Limb (tissue), 2 donors: ENCODE measurements around the gene BRD3.

Experiments
- DNase-seq, 2 donors: peaks; one replicate each; pipeline ENCODE4 v3.0.0-alpha.2; 2016; ENCODE audit errors: extremely low spot score in 2 of 2

The BRD3 gene

DNA sequence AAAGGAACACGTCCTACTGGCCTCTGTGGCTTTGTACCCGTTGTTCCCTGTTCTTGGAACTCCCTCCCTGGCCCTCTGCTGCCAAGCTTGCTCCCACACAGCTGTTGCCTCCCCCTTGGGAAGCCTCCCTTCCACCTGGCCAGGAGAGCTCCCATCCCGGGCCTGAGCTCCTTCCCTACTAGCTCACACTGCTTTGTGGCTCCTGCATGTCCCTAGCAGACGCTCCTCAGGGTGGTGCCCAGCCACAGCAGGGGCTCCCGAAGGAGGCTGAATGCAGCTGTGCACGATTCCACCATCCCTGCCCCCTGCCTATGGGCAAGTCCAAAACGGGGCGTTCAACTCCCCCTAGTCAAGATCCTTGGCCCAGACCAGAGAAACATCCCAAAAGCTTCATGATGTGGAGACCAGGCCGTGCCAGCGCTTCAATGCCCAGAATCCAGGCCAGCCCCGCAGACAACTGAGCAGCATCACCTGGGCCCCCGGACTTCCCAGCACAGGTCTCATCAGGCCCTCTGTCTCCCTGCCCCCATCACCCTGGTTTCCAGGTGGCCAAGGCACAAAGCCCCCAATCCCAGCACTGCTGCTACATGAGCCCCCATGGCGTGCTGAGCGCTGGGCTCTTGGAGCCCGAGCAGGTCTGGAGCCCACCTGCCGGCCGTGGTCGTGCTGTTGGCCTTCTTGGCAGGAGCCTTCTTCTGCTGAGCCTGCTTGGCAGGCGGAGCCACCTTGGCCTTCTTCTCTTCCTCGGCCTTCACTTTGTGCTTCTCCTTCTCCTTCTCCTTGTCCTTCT lies 28.2 kb downstream of the BRD3 start:
- DNase-seq: no peak

DNA sequence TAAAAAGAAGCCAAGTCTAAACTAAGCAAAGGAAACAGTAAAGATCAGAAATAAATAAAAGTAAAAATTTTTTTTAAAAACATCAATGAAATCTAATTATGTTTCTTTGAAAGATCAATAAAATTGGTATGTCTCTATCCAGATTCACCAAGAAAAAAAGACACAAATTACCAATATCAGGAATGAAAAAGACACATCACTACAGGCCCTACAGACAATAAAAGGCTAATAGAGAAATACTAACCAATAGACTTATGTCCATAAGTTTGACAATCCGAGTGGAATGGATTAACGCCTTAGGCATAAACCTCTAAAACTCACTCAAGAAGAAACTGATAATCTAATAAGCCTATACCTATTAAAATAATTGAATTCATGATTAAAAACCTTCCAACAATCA lies 30.2 kb downstream of the BRD3 start:
- no peak for DNase-seq

DNA sequence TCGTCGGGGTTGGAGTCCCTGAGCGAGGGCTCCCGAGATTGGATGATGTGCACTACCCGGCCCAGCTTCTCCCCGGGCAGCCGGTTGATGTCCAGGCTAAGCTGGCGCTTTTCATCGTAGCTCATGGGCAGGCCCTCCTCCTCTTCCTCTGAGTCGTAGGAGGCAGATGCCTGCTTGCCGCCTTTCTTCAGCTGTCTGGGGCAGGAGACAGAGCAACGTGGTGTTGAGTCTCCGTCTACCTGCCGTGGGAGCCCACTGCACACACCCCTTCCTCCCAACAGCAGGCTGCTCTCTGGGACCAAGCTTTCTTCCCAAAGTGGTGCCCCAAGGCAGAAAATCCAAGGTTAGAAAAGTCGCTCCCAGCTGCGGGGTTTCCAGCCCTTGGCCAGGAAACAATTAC lies 31.7 kb downstream of the BRD3 start:
- no peak for DNase-seq

DNA sequence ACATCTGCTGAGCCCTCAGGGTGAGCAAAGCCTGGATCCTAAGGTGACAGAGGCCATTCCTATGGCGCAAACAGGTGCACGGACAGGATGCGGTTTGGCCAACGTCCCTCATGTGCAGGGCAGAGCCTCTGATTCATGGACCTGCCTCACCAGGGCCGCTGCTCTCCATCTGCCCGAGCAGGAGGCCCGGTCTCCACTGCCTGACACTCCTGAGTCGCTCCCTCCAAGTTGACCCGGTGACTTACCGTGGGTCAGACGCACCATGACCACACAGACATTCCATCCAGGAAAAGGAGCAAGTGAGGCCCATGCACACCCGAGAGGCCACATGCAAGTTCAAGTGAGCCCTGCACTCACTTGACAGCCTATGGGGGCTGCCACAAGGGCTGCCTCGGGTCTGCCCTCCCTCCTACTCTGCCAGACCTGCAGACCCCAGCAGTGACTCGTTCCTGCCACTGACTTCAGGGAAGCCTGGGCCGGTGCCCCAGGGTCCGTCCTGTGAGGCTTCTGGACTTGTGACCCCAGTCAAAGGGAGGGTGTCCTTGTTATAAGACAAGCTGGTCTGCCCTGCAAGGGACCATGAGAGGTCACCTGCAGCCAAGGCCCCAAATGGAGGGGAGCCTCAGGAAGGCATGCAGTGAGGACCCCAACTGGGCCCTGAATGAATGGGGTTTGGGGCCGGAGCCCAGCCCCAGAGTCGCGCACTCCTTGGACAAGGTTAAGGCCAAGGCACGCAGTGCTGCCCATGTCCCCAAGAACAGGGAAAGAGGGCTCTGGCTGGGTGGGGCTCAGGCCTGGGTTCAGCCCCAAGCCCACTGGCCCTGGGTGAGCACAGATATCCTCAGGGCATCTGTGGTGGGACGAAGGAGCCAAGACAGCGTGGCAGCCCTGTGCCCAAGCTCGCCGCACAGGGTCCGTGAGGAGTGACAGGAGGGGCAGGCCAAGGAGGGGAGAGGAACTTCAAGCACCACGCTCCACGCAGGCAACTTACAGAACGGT lies 32.5 kb downstream of the BRD3 start:
- DNase-seq: peak in 1 of 2 donors; percentile 18

DNA sequence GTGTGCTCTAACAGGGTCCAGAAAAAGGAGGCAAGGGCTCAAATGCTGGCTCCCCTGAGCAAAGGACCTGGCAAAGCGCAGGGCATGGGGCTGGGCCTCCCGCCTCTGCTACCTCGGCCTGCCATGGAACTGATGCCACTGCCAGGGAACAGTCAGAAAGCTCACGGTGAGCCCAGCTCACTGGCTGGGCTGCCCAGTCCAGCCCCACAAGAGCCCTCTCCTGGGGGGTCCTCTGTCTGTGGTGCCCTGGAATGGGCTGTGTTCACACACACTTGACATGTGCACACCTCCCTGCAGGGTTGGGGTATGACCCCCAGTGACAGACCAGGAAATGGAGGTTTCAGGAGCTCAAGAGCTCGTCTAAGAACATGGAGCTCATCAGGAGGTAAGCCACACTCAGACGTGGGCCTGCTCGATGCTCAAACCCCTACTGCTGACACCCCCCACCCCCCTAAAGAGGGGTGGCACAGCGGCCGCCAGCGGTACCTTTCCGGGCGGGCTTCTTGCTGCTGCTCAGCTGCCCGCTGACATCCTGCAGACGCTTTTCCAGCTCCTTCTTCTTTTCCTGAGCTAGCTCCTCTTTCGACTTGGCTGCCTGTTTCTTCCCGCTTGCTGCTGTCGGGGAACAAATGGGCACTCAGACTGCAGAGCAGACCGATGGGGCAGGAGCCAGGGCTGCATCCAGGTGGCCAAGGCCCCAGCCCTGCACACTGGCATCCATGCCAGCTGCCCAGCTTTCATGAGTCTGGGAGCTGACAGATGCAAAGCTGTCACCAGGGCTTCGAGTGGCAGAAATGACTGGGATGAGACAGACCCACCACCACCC lies 33.4 kb downstream of the BRD3 start:
- DNase-seq: peak in 1 of 2 donors; percentile 21

DNA sequence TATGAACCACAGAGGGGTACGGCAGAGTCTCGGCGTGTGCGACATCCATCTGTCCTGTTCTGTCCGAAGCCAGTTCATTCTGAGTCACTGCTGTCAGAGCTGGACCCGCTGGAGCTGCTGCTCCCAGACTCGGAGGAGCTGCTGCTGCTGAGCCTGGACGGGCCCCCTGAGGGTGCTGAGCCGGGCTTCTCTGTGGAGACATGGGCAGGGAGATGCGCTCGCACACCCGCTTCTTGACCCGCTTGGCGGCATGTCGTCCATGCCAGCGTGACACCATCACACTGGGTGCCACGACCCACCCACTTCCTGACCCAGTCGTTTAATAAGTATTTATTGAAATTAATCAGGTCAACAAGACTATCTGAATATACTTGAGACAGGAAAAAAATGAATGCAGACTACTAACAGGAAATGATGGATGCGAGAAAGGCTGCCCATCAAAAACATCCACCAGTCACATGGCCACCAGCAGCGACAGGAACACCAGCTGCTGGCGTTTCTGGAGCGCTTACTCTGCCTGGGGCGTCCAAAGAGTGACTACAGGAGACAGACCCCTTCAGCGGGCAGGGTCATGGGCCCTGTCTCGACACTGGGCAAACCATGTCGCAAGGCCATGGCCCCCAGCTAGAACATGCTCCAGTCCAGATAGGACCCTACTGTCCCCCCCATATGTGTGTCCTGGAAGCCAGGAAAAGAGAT lies 34.2 kb downstream of the BRD3 start:
- peak in 1 of 2 donors; percentile 17 for DNase-seq

DNA sequence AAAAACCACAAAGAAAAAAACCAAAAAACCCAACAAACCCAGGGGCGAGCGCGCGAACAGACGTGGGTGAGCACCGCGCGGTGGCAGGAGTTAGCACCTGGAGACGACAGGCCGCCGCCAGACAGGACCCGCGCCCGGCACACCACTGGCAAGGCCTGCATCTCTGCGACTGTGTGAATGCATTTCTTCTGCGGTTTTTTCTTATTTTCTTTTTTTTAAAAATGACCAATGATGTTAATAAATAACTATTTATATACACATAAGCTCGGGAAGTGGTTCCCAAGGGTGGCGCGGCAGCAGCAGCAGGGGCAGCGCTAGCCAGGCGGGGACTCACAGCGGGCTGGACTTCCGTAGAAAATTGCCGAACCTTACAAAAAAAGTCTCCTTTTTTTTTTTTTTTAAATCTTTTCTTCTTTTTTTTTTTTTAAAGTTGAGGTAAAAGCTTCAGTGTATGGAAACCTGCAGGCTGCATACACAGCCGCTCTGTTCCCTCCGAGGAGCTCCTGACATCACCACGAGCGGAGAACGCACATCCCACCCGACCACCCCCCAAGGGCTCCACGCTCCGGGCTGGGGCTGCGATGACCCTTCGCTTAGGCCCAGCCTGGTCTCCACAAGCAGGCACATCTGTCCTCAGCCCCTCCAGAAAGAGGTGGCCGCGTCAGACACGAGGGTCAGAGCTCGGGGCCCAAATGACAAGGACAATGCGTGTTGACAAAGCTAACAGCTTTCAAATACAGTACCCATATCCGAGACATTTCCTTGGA lies 35.2 kb downstream of the BRD3 start:
- no peak for DNase-seq

DNA sequence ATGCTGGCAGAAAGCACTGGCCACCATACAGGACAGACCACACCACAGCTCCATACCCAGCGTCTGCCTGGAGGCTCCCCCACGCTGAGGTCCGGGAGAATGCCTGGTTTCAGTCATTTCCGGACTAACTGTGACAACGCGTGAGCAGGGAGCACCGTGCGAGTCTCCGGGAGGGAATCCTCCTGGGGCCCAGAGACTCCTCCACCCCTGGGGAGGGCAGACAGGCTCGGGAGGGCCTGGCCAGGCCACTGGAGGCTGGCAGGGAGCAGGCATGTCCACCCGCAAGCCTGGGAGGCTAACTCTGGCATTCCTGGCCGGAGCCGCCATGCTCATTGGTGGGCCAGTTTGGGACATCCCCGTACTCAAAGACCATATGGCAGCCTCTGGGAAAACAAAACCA lies 36.0 kb downstream of the BRD3 start:
- DNase-seq: peak in 1 of 2 donors; percentile 22

DNA sequence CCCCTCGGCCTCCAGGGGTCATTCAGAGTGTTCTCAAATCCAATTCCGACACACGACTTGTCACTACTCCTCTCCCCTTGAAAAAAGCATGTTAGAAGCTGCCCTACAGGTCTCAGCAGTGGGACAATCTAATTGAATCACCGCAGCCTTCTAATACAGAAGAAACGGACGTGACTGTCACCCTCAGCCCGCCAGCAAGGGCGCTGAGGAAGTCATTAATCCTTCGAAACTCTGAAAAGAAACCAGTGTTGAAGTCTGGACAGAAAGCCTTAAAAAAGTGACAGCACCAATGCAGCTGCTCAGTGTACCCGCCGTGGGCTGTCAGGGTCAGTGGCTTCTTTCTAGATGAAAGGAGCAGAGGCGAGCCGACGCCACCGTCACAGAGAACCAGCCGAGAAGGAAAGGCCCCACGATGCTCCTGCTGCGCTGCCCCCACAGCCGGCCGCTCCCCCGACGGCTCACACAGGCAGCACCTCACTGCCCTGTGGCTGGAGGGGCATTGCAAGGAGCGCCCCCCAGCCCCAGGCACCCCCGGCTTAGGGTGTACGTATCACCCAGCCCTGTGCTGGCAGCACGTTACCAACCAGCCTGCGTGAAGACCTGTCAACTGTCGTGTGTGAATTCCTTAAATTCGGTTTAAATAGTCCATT lies 36.9 kb downstream of the BRD3 start:
- DNase-seq: peak in 1 of 2 donors; percentile 20

DNA sequence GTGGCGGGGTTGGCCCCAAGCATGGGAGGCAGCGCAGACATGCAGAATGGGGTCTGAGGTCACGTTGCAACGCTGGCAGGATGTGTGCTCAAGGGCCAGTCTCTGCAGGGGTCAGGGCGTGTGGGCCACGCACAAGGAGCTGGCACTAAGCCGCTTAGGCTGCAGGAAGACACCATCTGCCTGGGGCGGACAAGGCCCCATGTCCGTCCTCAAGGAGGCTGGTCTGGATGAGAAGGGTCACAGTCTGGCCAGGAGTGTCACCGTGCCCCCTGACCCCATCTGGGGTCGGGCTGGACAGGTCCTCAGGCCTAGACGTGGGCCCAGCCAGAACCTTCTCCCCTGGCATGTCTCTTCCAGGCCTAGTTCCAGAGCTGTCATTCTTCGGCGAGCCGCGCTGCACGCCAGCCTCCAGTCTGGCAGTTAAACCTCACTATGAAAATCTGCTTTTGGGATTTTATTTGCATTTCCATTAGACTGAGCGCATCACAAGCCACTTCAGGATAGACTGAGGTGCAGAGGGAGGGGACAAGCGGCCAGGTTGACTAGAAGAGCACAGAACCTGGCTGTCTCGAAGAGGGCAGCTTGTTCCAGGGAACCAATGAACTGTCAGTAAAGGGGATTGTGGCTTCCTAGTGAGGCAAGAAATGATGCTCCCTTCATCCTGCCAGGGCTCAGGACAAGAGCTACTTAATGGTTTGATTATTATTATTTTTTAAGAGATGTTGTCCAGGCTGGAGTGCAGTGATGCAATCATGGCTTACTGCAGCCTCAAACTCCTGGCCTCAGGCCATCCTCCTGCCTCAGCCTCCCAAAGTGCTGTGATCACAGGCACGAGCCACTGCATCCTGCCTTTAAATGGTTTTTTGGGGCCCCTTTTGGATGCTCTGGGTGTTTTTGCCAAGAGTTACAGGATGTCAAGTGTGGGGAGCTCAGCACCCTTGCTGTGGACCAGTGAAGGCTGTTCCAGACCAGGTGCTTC lies 38.3 kb downstream of the BRD3 start:
- DNase-seq: peak in 1 of 2 donors; percentile 16

DNA sequence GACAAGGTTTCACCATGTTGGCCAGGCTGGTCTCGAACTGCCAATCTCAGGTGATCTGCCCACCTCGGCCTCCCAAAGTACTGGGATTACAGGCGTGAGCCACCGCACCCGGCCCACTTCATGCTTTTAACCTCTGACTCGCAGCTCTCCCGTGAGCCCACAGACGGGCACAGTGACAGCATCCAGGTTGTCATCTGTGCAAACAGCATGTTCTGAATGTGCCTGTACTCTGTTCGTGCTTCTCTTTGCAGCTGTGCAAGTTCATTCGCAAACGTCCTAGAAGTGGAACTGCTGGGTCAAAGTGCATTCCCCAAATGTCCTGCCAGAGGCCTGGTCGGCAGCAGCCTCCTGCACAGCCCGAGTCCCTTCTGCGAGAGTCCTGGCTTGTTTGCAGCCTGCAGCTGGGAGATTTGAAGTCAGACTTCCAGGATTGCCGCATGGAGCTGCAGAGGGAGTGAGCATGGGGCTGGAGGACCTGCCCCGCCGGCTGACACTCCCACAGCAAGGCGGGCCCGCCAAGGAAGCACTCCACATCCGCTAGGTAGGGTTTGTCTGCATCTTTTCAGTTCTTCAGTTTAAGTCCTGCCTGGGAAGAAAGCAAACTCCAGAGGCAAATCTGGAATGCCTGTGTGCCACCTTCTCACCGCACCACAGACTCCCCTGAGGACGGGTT lies 39.1 kb downstream of the BRD3 start:
- DNase-seq: peak in 1 of 2 donors; percentile 31

DNA sequence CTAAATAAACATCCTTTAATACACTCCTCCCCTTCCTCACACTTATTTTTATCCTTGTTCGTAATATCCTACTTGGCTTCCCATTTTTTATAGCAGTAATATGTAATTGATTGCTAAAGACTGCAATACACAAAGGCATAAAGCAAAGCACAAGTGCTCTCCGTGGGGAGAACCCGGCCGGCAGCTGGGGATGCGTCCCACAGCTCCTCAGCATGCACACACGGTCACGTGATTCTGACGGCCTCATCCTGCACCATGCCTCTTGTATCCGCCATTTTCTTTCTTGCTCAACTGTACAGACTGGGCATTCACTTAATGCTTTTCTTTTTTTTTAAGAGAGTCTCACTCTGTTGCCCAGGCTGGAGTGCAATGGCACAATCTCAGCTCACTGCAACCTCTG lies 39.8 kb downstream of the BRD3 start:
- DNase-seq: no peak

DNA sequence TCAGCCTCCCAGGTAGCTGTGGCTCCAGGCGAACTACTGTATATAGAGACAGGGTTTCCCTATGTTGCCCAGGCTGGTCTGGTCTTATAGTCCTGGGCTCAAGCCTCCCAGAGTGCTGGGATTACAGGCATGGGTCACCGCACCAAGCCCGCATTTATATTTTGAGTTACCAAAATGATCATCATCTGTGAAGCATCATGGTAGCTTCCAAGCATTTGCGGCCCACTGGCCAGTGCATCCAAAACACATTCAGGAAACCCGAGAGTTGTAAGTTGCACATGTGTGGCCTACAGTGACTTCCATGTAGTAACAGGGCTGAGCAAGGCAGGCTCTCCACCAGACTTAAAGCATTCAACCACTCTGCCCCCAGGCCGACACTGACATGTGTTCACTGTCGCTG lies 40.3 kb downstream of the BRD3 start:
- DNase-seq: peak in 1 of 2 donors; percentile 22

DNA sequence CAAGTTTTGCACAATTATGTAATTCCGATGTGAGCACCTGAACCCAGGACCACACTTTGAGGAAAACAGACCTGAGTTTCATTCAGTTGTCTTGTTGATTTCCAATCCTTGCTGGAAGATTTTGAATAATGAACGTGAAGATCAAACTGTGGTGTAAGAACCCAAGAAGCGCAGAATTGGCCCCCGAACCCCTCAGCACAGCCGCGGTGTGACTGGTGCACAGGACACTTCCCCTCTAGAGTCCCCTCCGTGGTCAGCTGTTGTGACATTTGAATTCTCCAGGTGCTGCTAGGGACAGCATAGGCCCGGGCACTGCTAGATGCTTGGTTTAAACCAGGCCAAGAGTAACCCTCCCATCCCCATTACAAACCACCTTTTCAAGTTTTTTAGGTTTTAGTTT lies 40.8 kb downstream of the BRD3 start:
- no peak for DNase-seq

DNA sequence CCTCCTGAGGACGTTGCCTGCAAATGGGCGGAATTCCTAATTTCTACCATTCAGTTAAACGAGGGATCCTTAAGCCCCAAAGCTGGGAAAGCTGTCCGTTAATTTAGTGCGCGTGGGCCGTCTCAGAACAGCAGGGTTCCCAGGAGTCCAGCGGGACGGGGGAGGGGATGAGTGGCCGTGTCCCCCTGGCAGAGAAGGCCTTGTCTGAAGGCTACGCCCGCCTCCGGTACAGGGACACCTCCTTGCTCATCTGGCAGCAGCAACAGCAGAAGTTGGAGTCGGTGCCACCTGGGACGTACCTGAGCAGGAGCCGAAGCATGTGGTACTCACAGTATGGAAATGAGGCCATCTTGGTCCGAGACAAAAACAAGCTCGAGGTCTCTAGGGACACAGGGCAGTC lies 41.2 kb downstream of the BRD3 start:
- peak in 1 of 2 donors; percentile 43 for DNase-seq

DNA sequence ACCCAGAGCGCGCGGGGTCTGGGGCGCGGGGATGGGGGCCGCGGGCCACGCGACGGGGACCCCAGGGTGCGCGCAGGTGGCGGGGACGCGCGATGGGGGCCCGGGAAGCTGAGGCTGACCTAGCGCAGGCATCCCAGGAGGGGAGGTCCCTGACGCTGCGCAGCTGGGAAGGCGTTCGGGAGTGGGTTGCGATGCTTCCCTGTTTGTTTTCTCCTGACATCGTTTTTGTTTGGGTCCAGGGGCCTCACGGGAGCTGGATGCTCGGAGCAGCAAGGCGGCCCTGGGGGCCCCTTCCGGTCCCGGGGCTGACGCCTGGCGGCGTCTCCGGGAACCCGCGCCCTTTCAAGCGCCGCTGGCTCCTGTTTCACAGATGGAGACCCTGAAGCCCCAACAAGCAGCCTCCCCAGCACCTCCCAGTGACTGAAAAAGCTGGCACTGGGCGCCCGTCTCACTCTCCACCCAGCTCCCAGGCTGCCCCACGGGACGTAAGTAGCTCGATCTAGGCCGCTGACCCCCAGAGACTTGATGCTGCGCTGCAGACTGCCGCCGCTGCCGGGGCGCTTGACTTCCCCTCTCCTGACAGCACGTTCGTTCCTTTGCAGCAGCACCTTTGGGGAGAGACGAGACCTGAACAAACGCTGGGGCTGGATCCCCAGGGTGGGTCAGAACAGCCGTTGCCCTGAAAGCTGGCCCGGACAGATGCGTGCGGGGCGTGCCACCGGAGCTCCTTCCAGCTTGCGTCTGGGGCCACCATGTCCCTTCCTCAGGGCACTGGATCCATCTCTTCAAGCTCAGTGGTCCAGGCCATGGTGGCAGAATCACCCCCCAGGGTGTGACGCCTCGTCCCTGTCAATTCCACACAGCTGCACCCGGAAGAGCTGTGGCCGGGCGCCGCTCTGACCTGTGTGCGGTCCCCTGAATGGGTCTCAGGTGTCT lies 42.0 kb downstream of the BRD3 start:
- peak in 1 of 2 donors; percentile 75 for DNase-seq
